Keratinocyte (primary cell): ENCODE results near the gene ZC3H14. TPM values are rescaled to one million over a fixed set of nuclear protein-coding genes. Genes with fewer than 3 reads are reported as not detected.

Experiments used
- DNase-seq: peaks from one replicate; pipeline ENCODE4 v3.0.0-alpha.2; 2011; ENCODE audit warnings: low read depth, missing footprints, low spot score
- FAIRE-seq: peaks from 2 replicates; lab custom pipeline; 2011; peaks lifted over from hg19 to GRCh38; lab: Jason Lieb, UNC
- H2AFZ ChIP-seq: 2 replicates; pipeline ENCODE4 v1.6.0; 2012; ENCODE audit warnings: low read length, control low read depth, inconsistent platforms; ENCODE audit not compliant: control insufficient read depth
- H3K27ac ChIP-seq: 2 replicates; pipeline ENCODE4 v1.5.1; 2011; ENCODE audit warnings: low read length; ENCODE audit not compliant: control insufficient read depth, insufficient read depth
- H3K27me3 ChIP-seq: 3 replicates; pipeline ENCODE4 v1.6.0; 2011; ENCODE audit warnings: low read length; ENCODE audit not compliant: control insufficient read depth, insufficient read depth; ENCODE audit errors: extremely low read depth
- H3K36me3 ChIP-seq, 2 experiments: 2 replicates in 1 of 2; 3 replicates in 1 of 2; pipeline ENCODE4 v1.5.1; 2011; ENCODE audit warnings: low read length in 2 of 2, mild to moderate bottlenecking in 1 of 2; ENCODE audit not compliant: control insufficient read depth in 2 of 2, insufficient read depth in 2 of 2; ENCODE audit errors: extremely low read depth in 1 of 2
- H3K4me1 ChIP-seq: 3 replicates; pipeline ENCODE4 v1.5.1; 2011; ENCODE audit warnings: low read length; ENCODE audit not compliant: control insufficient read depth, insufficient read depth; ENCODE audit errors: extremely low read depth
- H3K4me2 ChIP-seq: 3 replicates; pipeline ENCODE4 v1.6.0; 2011; ENCODE audit warnings: low read depth, low read length; ENCODE audit not compliant: control insufficient read depth, insufficient read depth; ENCODE audit errors: extremely low read depth
- H3K4me3 ChIP-seq, 3 experiments: fragments of 200-600 bp in 1 of 3; sonication (generic) in 1 of 3; 2 replicates in 2 of 3; 3 replicates in 1 of 3; pipeline ENCODE4 v1.5.1; 2011 to 2016; ENCODE audit warnings: low read length in 3 of 3, mild to moderate bottlenecking in 3 of 3, control low read depth in 2 of 3, inconsistent platforms in 1 of 3, low read depth in 1 of 3, mixed read lengths in 1 of 3, mixed run types in 1 of 3, moderate library complexity in 1 of 3; ENCODE audit not compliant: control insufficient read depth in 2 of 3, insufficient read depth in 2 of 3; ENCODE audit errors: extremely low read depth in 1 of 3
- H3K79me2 ChIP-seq: 2 replicates; pipeline ENCODE4 v1.6.0; 2012; ENCODE audit warnings: low read length; ENCODE audit not compliant: control insufficient read depth, insufficient read depth
- H3K9ac ChIP-seq: 3 replicates; pipeline ENCODE4 v1.6.0; 2011; ENCODE audit warnings: low read length; ENCODE audit not compliant: control insufficient read depth, insufficient read depth; ENCODE audit errors: extremely low read depth
- H3K9me1 ChIP-seq: 3 replicates; pipeline ENCODE4 v1.6.0; 2011; ENCODE audit warnings: low read length; ENCODE audit not compliant: control insufficient read depth, insufficient read depth; ENCODE audit errors: extremely low read depth
- H3K9me3 ChIP-seq: 2 replicates; pipeline ENCODE4 v1.5.1; 2012; ENCODE audit warnings: low read depth, low read length; ENCODE audit not compliant: control insufficient read depth
- H4K20me1 ChIP-seq: 3 replicates; pipeline ENCODE4 v1.6.0; 2011; ENCODE audit warnings: low read length; ENCODE audit not compliant: control insufficient read depth, insufficient read depth; ENCODE audit errors: extremely low read depth
- CTCF ChIP-seq, 3 experiments: IDR thresholded peaks in 1 of 3; conservative IDR thresholded peaks in 1 of 3; optimal IDR thresholded peaks in 1 of 3; 2 replicates in 2 of 3; 3 replicates in 1 of 3; pipeline versions ENCODE3 to v1.5.1; 2011; ENCODE audit warnings: low read length in 3 of 3, mild to moderate bottlenecking in 3 of 3, moderate library complexity in 2 of 3, control low read depth in 1 of 3, inconsistent platforms in 1 of 3; ENCODE audit not compliant: insufficient read depth in 2 of 3; ENCODE audit errors: extremely low read depth in 1 of 3
- EZH2 ChIP-seq: IDR thresholded peaks from one replicate; pipeline ENCODE4 v1.6.1; 2012; ENCODE audit warnings: inconsistent platforms, mild to moderate bottlenecking, low read length, moderate library complexity
- dilution Hi-C: fragments of 300-500 bp; cut with MboI; formaldehyde crosslinking; loops from one replicate; pipeline ENCODE4 v1.7.0; 2020; ENCODE audit warnings: low sequenced_read_pairs; ENCODE audit not compliant: extremely low pct_ligation_motif_present
- polyA plus RNA-seq, 5 experiments: library from polyadenylated mRNA; depleted of rRNA in 3 of 5; stranded (reverse) in 3 of 5; stranded (forward) in 1 of 5; unstranded in 1 of 5; fragments of >200 nt; gene quantifications; 1 replicate in 1 of 5; 2 replicates in 3 of 5; 3 replicates in 1 of 5; pipeline versions ENCODE4 v1.2.1 to v1.2.3, GENCODE V29; 2011 to 2012; ENCODE audit warnings: missing spikeins in 2 of 5, low read depth in 1 of 5, low replicate concordance in 1 of 5

The ZC3H14 gene
- polyA plus RNA-seq, 1 donor (not counting 4 experiments of a cell fraction or from before 2014, with no cell fraction given) = 129 TPM

- H3K4me3 ChIP-seq = no peak overlapping the region
- DNase-seq (no peak), FAIRE-seq (no peak)
- H3K27ac ChIP-seq = no peak overlapping the region
- H3K79me2 ChIP-seq = no peaks in the 10 kb centered on the region
- no peaks in the 10 kb centered on the region for H3K27me3 ChIP-seq
- no peaks in the 10 kb centered on the region for H3K9me3 ChIP-seq
- no peaks in the 10 kb centered on the region for H3K9me1 ChIP-seq
- H2AFZ ChIP-seq = no peak overlapping the region
- no peak overlapping the region for H3K4me2 ChIP-seq
- H3K9ac ChIP-seq = no peak overlapping the region
- no peak for TF ChIP-seq CTCF (optimal IDR thresholded peaks at IDR 0.05 in 1 of 3, IDR thresholded peaks at IDR 0.05 in 1 of 3, conservative IDR thresholded peaks at IDR 0.05 in 1 of 3; ENCODE audit: extremely low read depth in 1 of 3, insufficient read depth in 2 of 3, low read length in 3 of 3)
- no peak for TF ChIP-seq EZH2
- H3K4me1 ChIP-seq = peaks cover 51% of the 10 kb centered on the region
- dilution Hi-C loops = no loop called here
- H3K36me3 ChIP-seq = peaks cover 20 to 23% of the 10 kb centered on the region in 2 experiments
- H4K20me1 ChIP-seq = no peaks in the 10 kb centered on the region
These were observed 49.0 kb downstream of the ZC3H14 start for GRCh38 chr14:88611878-88612277.

GRCh38 chr14:88612981-88613380 lies 50.1 kb downstream of the ZC3H14 start:
- Histone ChIP-seq H3K27me3 (no peaks in the 10 kb centered on the region), H3K4me2 (no peak overlapping the region), H3K4me1 (peaks cover 51% of the 10 kb centered on the region), H3K79me2 (no peaks in the 10 kb centered on the region), H3K9me1 (no peaks in the 10 kb centered on the region), H2AFZ (no peak overlapping the region), H3K27ac (peak overlapping the region; percentile 13), H3K9ac (no peak overlapping the region), H3K36me3 (peaks cover 13 to 23% of the 10 kb centered on the region in 2 experiments), H3K9me3 (no peaks in the 10 kb centered on the region), H3K4me3 (no peak overlapping the region), H4K20me1 (no peaks in the 10 kb centered on the region)
- DNase-seq (no peak), FAIRE-seq (no peak)
- dilution Hi-C loops = no loop called here
- no peak for TF ChIP-seq CTCF (optimal IDR thresholded peaks at IDR 0.05 in 1 of 3, IDR thresholded peaks at IDR 0.05 in 1 of 3, conservative IDR thresholded peaks at IDR 0.05 in 1 of 3; ENCODE audit: extremely low read depth in 1 of 3, insufficient read depth in 2 of 3, low read length in 3 of 3)
- TF ChIP-seq EZH2 = no peak
